Measurements from ENCODE around the gene ALPK3. TPM values are rescaled to one million over a fixed set of nuclear protein-coding genes. Genes with fewer than 3 reads are reported as not detected.

ALPK3 gene
- total and polyA plus RNA-seq, 9 of the 15 experiments (the other 6 are each of a cell fraction or from before 2014, with no cell fraction given) = 0.04 to 1.0 (median 0.07) TPM; not detected in 2

GRCh38 chr15:84818261-84819131 lies 1.3 kb downstream of the ALPK3 start (continued):
- TF ChIP-seq, protein P1, sequence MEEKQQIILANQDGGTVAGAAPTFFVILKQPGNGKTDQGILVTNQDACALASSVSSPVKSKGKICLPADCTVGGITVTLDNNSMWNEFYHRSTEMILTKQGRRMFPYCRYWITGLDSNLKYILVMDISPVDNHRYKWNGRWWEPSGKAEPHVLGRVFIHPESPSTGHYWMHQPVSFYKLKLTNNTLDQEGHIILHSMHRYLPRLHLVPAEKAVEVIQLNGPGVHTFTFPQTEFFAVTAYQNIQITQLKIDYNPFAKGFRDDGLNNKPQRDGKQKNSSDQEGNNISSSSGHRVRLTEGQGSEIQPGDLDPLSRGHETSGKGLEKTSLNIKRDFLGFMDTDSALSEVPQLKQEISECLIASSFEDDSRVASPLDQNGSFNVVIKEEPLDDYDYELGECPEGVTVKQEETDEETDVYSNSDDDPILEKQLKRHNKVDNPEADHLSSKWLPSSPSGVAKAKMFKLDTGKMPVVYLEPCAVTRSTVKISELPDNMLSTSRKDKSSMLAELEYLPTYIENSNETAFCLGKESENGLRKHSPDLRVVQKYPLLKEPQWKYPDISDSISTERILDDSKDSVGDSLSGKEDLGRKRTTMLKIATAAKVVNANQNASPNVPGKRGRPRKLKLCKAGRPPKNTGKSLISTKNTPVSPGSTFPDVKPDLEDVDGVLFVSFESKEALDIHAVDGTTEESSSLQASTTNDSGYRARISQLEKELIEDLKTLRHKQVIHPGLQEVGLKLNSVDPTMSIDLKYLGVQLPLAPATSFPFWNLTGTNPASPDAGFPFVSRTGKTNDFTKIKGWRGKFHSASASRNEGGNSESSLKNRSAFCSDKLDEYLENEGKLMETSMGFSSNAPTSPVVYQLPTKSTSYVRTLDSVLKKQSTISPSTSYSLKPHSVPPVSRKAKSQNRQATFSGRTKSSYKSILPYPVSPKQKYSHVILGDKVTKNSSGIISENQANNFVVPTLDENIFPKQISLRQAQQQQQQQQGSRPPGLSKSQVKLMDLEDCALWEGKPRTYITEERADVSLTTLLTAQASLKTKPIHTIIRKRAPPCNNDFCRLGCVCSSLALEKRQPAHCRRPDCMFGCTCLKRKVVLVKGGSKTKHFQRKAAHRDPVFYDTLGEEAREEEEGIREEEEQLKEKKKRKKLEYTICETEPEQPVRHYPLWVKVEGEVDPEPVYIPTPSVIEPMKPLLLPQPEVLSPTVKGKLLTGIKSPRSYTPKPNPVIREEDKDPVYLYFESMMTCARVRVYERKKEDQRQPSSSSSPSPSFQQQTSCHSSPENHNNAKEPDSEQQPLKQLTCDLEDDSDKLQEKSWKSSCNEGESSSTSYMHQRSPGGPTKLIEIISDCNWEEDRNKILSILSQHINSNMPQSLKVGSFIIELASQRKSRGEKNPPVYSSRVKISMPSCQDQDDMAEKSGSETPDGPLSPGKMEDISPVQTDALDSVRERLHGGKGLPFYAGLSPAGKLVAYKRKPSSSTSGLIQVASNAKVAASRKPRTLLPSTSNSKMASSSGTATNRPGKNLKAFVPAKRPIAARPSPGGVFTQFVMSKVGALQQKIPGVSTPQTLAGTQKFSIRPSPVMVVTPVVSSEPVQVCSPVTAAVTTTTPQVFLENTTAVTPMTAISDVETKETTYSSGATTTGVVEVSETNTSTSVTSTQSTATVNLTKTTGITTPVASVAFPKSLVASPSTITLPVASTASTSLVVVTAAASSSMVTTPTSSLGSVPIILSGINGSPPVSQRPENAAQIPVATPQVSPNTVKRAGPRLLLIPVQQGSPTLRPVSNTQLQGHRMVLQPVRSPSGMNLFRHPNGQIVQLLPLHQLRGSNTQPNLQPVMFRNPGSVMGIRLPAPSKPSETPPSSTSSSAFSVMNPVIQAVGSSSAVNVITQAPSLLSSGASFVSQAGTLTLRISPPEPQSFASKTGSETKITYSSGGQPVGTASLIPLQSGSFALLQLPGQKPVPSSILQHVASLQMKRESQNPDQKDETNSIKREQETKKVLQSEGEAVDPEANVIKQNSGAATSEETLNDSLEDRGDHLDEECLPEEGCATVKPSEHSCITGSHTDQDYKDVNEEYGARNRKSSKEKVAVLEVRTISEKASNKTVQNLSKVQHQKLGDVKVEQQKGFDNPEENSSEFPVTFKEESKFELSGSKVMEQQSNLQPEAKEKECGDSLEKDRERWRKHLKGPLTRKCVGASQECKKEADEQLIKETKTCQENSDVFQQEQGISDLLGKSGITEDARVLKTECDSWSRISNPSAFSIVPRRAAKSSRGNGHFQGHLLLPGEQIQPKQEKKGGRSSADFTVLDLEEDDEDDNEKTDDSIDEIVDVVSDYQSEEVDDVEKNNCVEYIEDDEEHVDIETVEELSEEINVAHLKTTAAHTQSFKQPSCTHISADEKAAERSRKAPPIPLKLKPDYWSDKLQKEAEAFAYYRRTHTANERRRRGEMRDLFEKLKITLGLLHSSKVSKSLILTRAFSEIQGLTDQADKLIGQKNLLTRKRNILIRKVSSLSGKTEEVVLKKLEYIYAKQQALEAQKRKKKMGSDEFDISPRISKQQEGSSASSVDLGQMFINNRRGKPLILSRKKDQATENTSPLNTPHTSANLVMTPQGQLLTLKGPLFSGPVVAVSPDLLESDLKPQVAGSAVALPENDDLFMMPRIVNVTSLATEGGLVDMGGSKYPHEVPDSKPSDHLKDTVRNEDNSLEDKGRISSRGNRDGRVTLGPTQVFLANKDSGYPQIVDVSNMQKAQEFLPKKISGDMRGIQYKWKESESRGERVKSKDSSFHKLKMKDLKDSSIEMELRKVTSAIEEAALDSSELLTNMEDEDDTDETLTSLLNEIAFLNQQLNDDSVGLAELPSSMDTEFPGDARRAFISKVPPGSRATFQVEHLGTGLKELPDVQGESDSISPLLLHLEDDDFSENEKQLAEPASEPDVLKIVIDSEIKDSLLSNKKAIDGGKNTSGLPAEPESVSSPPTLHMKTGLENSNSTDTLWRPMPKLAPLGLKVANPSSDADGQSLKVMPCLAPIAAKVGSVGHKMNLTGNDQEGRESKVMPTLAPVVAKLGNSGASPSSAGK (IDR thresholded peaks at IDR 0.05) = peak; percentile 70
- peak; percentile 89 for TF ChIP-seq RFX1 (IDR thresholded peaks at IDR 0.05)
- TF ChIP-seq ZBTB40 (IDR thresholded peaks at IDR 0.05) = 0 out of 2 replicates have a peak, but pooled peaks have one; percentile 18
- no peak for TF ChIP-seq ZBTB40 (CRISPR knock-in tag; IDR thresholded peaks at IDR 0.05)
- TF ChIP-seq ETV1 (tag; conservative IDR thresholded peaks at IDR 0.05; ENCODE audit: low read depth) = no peak
- 0 out of 2 replicates have a peak, but pooled peaks have one; percentile 16 for TF ChIP-seq ZNF12 (CRISPR knock-in tag; IDR thresholded peaks at IDR 0.05)

All from K562 (cell line).